Kidney tubule cell (primary cell): Measurements from ENCODE around the gene MYH6.
A peak's percentile ranks its signal among the peaks of the same experiment; 100 is the strongest.

Experiments
- DNase-seq: peaks from one replicate; pipeline ENCODE4 v3.0.0-alpha.2; 2018; ENCODE audit warnings: low spot score

Gene MYH6

GRCh38 chr14:23376482-23377197 lies 31.4 kb downstream of the MYH6 start, which contains the start of gene CMTM5:
TSS of gene CMTM5 (plus strand) at chr14:23377046. CDS start at chr14:23377252, 206 bp downstream.
- DNase-seq, result no peak

GRCh38 chr14:23375527-23376251 lies 32.4 kb downstream of the MYH6 start:
- no peak for DNase-seq

- DNase-seq, result no peak
These were observed 35.0 kb downstream of the MYH6 start for GRCh38 chr14:23373041-23373440.

GRCh38 chr14:23372509-23372908 lies 35.6 kb downstream of the MYH6 start, which contains the start of gene IL25:
TSS of gene IL25 (plus strand) at chr14:23372809.
- DNase-seq, result no peak

GRCh38 chr14:23371865-23372264 lies 36.2 kb downstream of the MYH6 start:
- DNase-seq, result no peak

GRCh38 chr14:23370221-23370620 lies 37.9 kb downstream of the MYH6 start:
- no peak for DNase-seq

- no peak for DNase-seq
These were observed 41.6 kb downstream of the MYH6 start for GRCh38 chr14:23366426-23366921.

- no peak for DNase-seq
These were observed 42.2 kb downstream of the MYH6 start for GRCh38 chr14:23365732-23366425.

GRCh38 chr14:23365036-23365731 lies 42.9 kb downstream of the MYH6 start, which contains the start of gene EFS:
TSS of gene EFS (minus strand) at chr14:23365172. CDS start at chr14:23365025, 147 bp downstream.
- DNase-seq, result no peak

- no peak for DNase-seq
These were observed 43.7 kb downstream of the MYH6 start for GRCh38 chr14:23364164-23365035.

- peak; percentile 31 for DNase-seq
These were observed 45.9 kb downstream of the MYH6 start for GRCh38 chr14:23362200-23362599.

GRCh38 chr14:23361763-23362162 lies 46.3 kb downstream of the MYH6 start:
- DNase-seq, result no peak

GRCh38 chr14:23361320-23361719 lies 46.8 kb downstream of the MYH6 start:
- DNase-seq, result peak; percentile 39

GRCh38 chr14:23360496-23360895 lies 47.6 kb downstream of the MYH6 start:
- no peak for DNase-seq

- DNase-seq, result no peak
These were observed 48.2 kb downstream of the MYH6 start for GRCh38 chr14:23359722-23360447.

- no peak for DNase-seq
These were observed 48.9 kb downstream of the MYH6 start for GRCh38 chr14:23359167-23359626.

- no peak for DNase-seq
These were observed 49.4 kb downstream of the MYH6 start for GRCh38 chr14:23358553-23359166.

GRCh38 chr14:23358042-23358441 lies 50.0 kb downstream of the MYH6 start:
- DNase-seq, result no peak

- DNase-seq, result no peak
These were observed 50.8 kb downstream of the MYH6 start for GRCh38 chr14:23357261-23357660.

GRCh38 chr14:23356662-23357061 lies 51.4 kb downstream of the MYH6 start:
- no peak for DNase-seq
